ENCODE data around the gene RPUSD2. TPM values are rescaled to one million over a fixed set of nuclear protein-coding genes. Genes with fewer than 3 reads are reported as not detected.

RPUSD2 gene, protein sequence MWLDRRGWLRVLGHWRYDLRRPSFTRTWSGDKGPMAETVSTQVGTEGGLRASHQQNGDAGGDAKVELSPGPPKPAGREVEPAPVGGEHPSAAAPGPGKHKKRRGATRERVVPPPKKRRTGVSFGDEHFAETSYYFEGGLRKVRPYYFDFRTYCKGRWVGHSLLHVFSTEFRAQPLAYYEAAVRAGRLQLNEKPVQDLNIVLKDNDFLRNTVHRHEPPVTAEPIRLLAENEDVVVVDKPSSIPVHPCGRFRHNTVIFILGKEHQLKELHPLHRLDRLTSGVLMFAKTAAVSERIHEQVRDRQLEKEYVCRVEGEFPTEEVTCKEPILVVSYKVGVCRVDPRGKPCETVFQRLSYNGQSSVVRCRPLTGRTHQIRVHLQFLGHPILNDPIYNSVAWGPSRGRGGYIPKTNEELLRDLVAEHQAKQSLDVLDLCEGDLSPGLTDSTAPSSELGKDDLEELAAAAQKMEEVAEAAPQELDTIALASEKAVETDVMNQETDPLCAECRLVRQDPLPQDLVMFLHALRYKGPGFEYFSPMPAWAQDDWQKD
- 49.5 TPM for polyA plus RNA-seq (2012; ENCODE audit: insufficient read depth, insufficient read length, low read depth)

DNA sequence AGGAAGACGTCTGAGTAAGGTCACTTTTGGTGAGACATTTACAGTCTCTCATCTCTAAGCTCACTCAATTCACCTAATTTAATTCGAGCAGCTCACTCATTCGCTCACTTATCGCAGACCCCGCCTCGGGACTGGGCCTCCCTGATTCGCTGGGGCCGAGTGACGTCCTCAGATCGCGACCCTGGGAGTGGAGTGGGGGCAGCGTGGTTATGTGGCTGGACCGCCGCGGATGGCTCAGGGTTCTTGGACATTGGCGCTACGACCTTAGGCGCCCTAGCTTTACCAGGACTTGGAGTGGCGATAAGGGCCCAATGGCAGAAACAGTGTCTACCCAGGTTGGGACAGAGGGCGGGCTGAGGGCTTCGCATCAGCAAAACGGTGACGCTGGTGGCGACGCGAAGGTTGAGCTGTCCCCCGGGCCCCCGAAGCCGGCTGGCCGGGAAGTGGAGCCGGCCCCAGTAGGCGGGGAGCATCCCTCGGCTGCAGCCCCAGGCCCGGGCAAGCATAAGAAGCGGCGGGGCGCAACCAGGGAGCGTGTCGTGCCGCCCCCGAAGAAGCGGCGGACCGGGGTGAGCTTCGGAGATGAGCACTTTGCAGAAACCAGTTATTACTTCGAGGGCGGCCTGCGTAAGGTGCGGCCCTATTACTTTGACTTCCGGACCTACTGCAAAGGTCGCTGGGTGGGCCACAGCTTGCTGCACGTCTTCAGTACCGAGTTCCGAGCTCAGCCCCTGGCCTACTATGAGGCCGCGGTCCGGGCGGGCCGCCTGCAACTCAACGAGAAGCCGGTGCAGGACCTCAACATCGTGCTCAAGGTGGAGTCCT, at the start of gene RPUSD2:
Gene RPUSD2 (plus strand): TSS at position 171 of the 825 bp plus-strand sequence. CDS start 39 bp downstream, at position 210.
- Histone ChIP-seq H3K4me1 (peaks cover 4% of the 10 kb centered on the region), H3K27me3 (no peaks in the 10 kb centered on the region), H3K36me3 (peaks cover 21% of the 10 kb centered on the region), H3K9me3 (no peaks in the 10 kb centered on the region), H3K4me3 (ENCODE audit: low read depth, low read length) (peak within 1 kb of the TSS; percentile 93)
- DNase-seq: peak; percentile 97
- TF ChIP-seq, protein P1, sequence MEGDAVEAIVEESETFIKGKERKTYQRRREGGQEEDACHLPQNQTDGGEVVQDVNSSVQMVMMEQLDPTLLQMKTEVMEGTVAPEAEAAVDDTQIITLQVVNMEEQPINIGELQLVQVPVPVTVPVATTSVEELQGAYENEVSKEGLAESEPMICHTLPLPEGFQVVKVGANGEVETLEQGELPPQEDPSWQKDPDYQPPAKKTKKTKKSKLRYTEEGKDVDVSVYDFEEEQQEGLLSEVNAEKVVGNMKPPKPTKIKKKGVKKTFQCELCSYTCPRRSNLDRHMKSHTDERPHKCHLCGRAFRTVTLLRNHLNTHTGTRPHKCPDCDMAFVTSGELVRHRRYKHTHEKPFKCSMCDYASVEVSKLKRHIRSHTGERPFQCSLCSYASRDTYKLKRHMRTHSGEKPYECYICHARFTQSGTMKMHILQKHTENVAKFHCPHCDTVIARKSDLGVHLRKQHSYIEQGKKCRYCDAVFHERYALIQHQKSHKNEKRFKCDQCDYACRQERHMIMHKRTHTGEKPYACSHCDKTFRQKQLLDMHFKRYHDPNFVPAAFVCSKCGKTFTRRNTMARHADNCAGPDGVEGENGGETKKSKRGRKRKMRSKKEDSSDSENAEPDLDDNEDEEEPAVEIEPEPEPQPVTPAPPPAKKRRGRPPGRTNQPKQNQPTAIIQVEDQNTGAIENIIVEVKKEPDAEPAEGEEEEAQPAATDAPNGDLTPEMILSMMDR (IDR thresholded peaks at IDR 0.05; ENCODE audit: low read depth, low read length): no peak

DNA sequence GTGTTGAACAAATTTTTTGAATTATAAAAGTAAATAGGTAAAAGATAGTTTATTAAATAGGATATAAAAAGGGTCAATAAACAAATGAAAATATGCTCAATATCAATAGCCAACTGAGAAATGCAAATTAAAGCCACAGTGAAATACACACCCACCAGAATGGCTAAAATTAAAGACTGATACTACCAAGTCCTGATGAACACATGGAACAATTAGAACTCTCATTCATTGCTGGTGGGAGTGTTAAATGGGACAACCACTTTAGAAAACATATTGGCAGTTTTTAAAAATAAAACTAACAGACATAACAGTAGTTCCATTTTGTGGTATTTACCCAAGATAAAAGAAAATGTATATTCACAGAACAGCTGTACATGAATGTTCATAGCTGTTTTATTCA, 45.5 kb upstream of the RPUSD2 start:
- no peaks in the 10 kb centered on the region for H3K36me3 ChIP-seq
- H3K4me3 ChIP-seq (ENCODE audit: low read depth, low read length): no peak overlapping the region
- H3K27me3 ChIP-seq: no peaks in the 10 kb centered on the region
- TF ChIP-seq, protein P1 (IDR thresholded peaks at IDR 0.05; ENCODE audit: low read depth, low read length): no peak
- no peaks in the 10 kb centered on the region for H3K9me3 ChIP-seq
- no peak for DNase-seq
- no peaks in the 10 kb centered on the region for H3K4me1 ChIP-seq

DNA sequence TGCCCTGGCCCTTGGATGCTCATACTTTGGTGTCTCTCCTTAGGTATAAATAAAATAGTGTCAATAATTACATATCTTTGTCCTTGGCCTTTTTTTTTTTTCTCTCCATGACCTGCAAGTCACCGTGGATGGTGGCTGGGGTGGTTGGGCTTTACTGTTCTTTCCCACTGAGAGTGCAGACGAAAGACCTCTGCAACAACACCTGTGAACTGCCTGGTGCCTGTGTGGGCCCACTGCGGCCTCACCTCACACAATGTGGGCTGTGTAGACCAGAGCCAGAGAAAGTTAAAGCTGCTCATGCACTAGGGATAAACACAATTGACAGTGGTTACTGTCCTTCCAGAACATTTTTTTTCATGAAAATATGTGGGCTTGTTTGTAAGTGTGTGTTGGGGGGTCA, 43.2 kb upstream of the RPUSD2 start:
- TF ChIP-seq, protein P1 (IDR thresholded peaks at IDR 0.05; ENCODE audit: low read depth, low read length): no peak
- no peaks in the 10 kb centered on the region for H3K27me3 ChIP-seq
- no peak for DNase-seq
- no peaks in the 10 kb centered on the region for H3K36me3 ChIP-seq
- H3K4me1 ChIP-seq: no peaks in the 10 kb centered on the region
- no peaks in the 10 kb centered on the region for H3K9me3 ChIP-seq
- no peak overlapping the region for H3K4me3 ChIP-seq (ENCODE audit: low read depth, low read length)

DNA sequence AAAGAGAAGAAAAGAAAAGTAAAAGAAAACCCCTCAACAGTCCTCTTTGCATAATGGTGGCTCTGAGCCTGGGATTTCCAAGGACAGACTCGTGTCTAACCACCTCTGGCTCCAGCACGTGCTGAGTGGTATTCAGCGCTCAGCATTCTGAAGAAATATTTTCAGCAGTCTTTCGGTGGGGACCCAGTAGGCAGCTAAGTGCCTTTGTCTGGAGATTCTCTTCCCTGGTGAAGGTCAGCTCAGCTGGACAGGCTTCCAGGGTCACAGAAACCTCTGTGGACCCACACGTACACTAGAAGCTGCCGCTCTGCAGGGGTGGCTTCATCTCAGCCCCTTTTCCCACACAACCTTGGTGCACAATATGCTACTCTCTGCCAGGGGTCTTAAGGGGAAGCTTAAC, 40.3 kb upstream of the RPUSD2 start:
- no peaks in the 10 kb centered on the region for H3K9me3 ChIP-seq
- no peaks in the 10 kb centered on the region for H3K27me3 ChIP-seq
- H3K4me3 ChIP-seq (ENCODE audit: low read depth, low read length): no peak overlapping the region
- H3K36me3 ChIP-seq: no peaks in the 10 kb centered on the region
- no peaks in the 10 kb centered on the region for H3K4me1 ChIP-seq
- TF ChIP-seq, protein P1 (IDR thresholded peaks at IDR 0.05; ENCODE audit: low read depth, low read length): no peak
- DNase-seq: no peak

DNA sequence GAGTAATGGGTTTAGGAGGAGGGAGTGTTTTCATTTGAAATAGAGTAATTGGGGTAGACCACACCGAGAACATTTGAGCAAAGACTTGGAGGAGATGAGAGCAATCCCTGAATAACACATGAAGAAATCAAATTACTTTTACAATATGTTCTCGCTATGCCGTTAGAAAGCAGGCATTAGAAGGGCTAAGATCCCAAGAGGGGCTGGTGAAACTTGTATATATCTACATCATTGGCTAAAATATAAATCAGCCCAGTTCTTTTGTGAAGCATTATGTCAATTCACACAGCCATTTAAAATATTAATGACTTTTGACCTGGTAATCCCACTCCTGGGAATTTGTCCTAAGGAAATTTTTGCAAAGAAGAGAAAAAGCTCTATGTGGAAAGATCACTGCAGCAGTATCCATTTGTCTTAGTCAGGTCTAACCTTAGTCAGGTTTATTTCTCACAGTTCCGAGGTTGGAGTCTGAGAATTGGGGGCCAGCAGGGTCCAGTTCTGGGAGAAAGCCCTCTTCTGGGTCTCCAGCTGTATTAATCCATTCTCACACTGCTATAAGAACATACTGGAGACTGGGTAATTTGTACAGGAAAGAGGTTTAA, 35.2 kb upstream of the RPUSD2 start:
- DNase-seq: no peak
- H3K4me1 ChIP-seq: peaks cover 6% of the 10 kb centered on the region
- H3K36me3 ChIP-seq: no peaks in the 10 kb centered on the region
- TF ChIP-seq, protein P1 (IDR thresholded peaks at IDR 0.05; ENCODE audit: low read depth, low read length): no peak
- no peaks in the 10 kb centered on the region for H3K9me3 ChIP-seq
- no peak overlapping the region for H3K4me3 ChIP-seq (ENCODE audit: low read depth, low read length)
- H3K27me3 ChIP-seq: no peaks in the 10 kb centered on the region

Data from BE2C (cell line).